ENCODE results near the gene MOB2. TPM values are rescaled to one million over a fixed set of nuclear protein-coding genes. Genes with fewer than 3 reads are reported as not detected.

The MOB2 gene
- polyA plus RNA-seq (2013) = 27.6 TPM

GRCh38 chr11:1486054-1486825 lies at the start of gene MOB2:
Gene MOB2 (minus strand): TSS chr11:1486779. CDS start chr11:1486556, 223 bp downstream.
- H3K4me1 ChIP-seq (ENCODE audit: control extremely low read depth in 1 of 4, control insufficient read depth in 4 of 4, insufficient read depth in 4 of 4, low read length in 3 of 4) = peaks cover 0 to 3% (median 0%) of the 10 kb centered on the region in 4 experiments
- H3K4me3 ChIP-seq (ENCODE audit: control insufficient read depth in 1 of 7, extremely low read depth in 1 of 7, insufficient read depth in 4 of 7, low read depth in 2 of 7, low read length in 6 of 7) = no peak within 1 kb of the TSS
- POLR2A ChIA-PET = no interaction called here
- peaks cover 0 to 2% (median 0%) of the 10 kb centered on the region in 4 experiments for H3K36me3 ChIP-seq (ENCODE audit: control insufficient read depth in 4 of 4, insufficient read depth in 4 of 4, low read length in 3 of 4)
- H3K27me3 ChIP-seq (replicated peaks in 2 of 5; ENCODE audit: control insufficient read depth in 4 of 5, insufficient read depth in 5 of 5, low read length in 4 of 5) = no peaks in the 10 kb centered on the region
- H3K9me3 ChIP-seq (ENCODE audit: control extremely low read depth in 1 of 5, control insufficient read depth in 4 of 5, insufficient read depth in 2 of 5, low read depth in 1 of 5, low read length in 4 of 5) = no peaks in the 10 kb centered on the region
- 81% methylated on average over 22 of the region's 31 CpGs for WGBS (ENCODE audit: insufficient coverage)
- CTCF ChIA-PET = no interaction called here
- H3K27ac ChIP-seq (ENCODE audit: insufficient read depth in 1 of 2, low read depth in 1 of 2, low read length in 2 of 2, poor library complexity in 1 of 2, severe bottlenecking in 2 of 2) = no peak within 1 kb of the TSS
- DNase-seq = peak in 2 of 3 donors; percentile 13 to 24

- Histone ChIP-seq H3K4me1 (ENCODE audit: control extremely low read depth in 1 of 4, control insufficient read depth in 4 of 4, insufficient read depth in 4 of 4, low read length in 3 of 4) (peaks cover 0 to 6% (median 6%) of the 10 kb centered on the region in 4 experiments), H3K27me3 (replicated peaks in 2 of 5; ENCODE audit: control insufficient read depth in 4 of 5, insufficient read depth in 5 of 5, low read length in 4 of 5) (peaks cover 0 to 5% (median under 1%) of the 10 kb centered on the region in 5 experiments), H3K27ac (ENCODE audit: insufficient read depth in 1 of 2, low read depth in 1 of 2, low read length in 2 of 2, poor library complexity in 1 of 2, severe bottlenecking in 2 of 2) (no peak overlapping the region), H3K36me3 (ENCODE audit: control insufficient read depth in 4 of 4, insufficient read depth in 4 of 4, low read length in 3 of 4) (peaks cover 2 to 28% (median 14%) of the 10 kb centered on the region in 4 experiments), H3K9me3 (ENCODE audit: control extremely low read depth in 1 of 5, control insufficient read depth in 4 of 5, insufficient read depth in 2 of 5, low read depth in 1 of 5, low read length in 4 of 5) (no peaks in the 10 kb centered on the region), H3K4me3 (ENCODE audit: control insufficient read depth in 1 of 7, extremely low read depth in 1 of 7, insufficient read depth in 4 of 7, low read depth in 2 of 7, low read length in 6 of 7) (no peak overlapping the region)
- 98% methylated on average over 8 of the region's 14 CpGs for WGBS (ENCODE audit: insufficient coverage)
- no peak for DNase-seq
- ChIA-PET CTCF (interaction anchor here (1.1 kb wide), 1 partner anchor 13 kb away, joined by 3 read pairs; no protein-coding TSS in a partner anchor), POLR2A (no interaction called here)
Measured at GRCh38 chr11:1534682-1535081, 48.1 kb upstream of the MOB2 start.

GRCh38 chr11:1534171-1534570 lies 47.6 kb upstream of the MOB2 start:
- no peaks in the 10 kb centered on the region for H3K9me3 ChIP-seq (ENCODE audit: control extremely low read depth in 1 of 5, control insufficient read depth in 4 of 5, insufficient read depth in 2 of 5, low read depth in 1 of 5, low read length in 4 of 5)
- POLR2A ChIA-PET = no interaction called here
- CTCF ChIA-PET = interaction anchor here (1.1 kb wide), 1 partner anchor 12 kb away, joined by 3 read pairs; no protein-coding TSS in a partner anchor
- H3K4me3 ChIP-seq (ENCODE audit: control insufficient read depth in 1 of 7, extremely low read depth in 1 of 7, insufficient read depth in 4 of 7, low read depth in 2 of 7, low read length in 6 of 7) = no peak overlapping the region
- peaks cover 0 to 6% (median 6%) of the 10 kb centered on the region in 4 experiments for H3K4me1 ChIP-seq (ENCODE audit: control extremely low read depth in 1 of 4, control insufficient read depth in 4 of 4, insufficient read depth in 4 of 4, low read length in 3 of 4)
- no peak overlapping the region for H3K27ac ChIP-seq (ENCODE audit: insufficient read depth in 1 of 2, low read depth in 1 of 2, low read length in 2 of 2, poor library complexity in 1 of 2, severe bottlenecking in 2 of 2)
- peaks cover 0 to 5% (median 0%) of the 10 kb centered on the region in 5 experiments for H3K27me3 ChIP-seq (replicated peaks in 2 of 5; ENCODE audit: control insufficient read depth in 4 of 5, insufficient read depth in 5 of 5, low read length in 4 of 5)
- no peak for DNase-seq
- WGBS (ENCODE audit: insufficient coverage) = 95% methylated on average over 6 of the region's 7 CpGs
- H3K36me3 ChIP-seq (ENCODE audit: control insufficient read depth in 4 of 4, insufficient read depth in 4 of 4, low read length in 3 of 4) = peaks cover 2 to 28% (median 14%) of the 10 kb centered on the region in 4 experiments

- no peak for DNase-seq
- peaks cover 0 to 6% (median 6%) of the 10 kb centered on the region in 4 experiments for H3K4me1 ChIP-seq (ENCODE audit: control extremely low read depth in 1 of 4, control insufficient read depth in 4 of 4, insufficient read depth in 4 of 4, low read length in 3 of 4)
- H3K4me3 ChIP-seq (ENCODE audit: control insufficient read depth in 1 of 7, extremely low read depth in 1 of 7, insufficient read depth in 4 of 7, low read depth in 2 of 7, low read length in 6 of 7) = no peak overlapping the region
- ChIA-PET POLR2A (no interaction called here), CTCF (interaction anchor here (1.3 kb wide), 1 partner anchor 17 kb away, joined by 3 read pairs; no protein-coding TSS in a partner anchor)
- H3K27me3 ChIP-seq (replicated peaks in 2 of 5; ENCODE audit: control insufficient read depth in 4 of 5, insufficient read depth in 5 of 5, low read length in 4 of 5) = peaks cover 0 to 3% (median 0%) of the 10 kb centered on the region in 5 experiments
- 82% methylated on average over 6 of the region's 10 CpGs for WGBS (ENCODE audit: insufficient coverage)
- H3K9me3 ChIP-seq (ENCODE audit: control extremely low read depth in 1 of 5, control insufficient read depth in 4 of 5, insufficient read depth in 2 of 5, low read depth in 1 of 5, low read length in 4 of 5) = no peaks in the 10 kb centered on the region
- H3K36me3 ChIP-seq (ENCODE audit: control insufficient read depth in 4 of 4, insufficient read depth in 4 of 4, low read length in 3 of 4) = peaks cover 2 to 28% (median 14%) of the 10 kb centered on the region in 4 experiments
- no peak overlapping the region for H3K27ac ChIP-seq (ENCODE audit: insufficient read depth in 1 of 2, low read depth in 1 of 2, low read length in 2 of 2, poor library complexity in 1 of 2, severe bottlenecking in 2 of 2)
Measured at GRCh38 chr11:1533342-1533725, 46.8 kb upstream of the MOB2 start.

GRCh38 chr11:1532606-1533341 lies 46.2 kb upstream of the MOB2 start:
- Histone ChIP-seq H3K36me3 (ENCODE audit: control insufficient read depth in 4 of 4, insufficient read depth in 4 of 4, low read length in 3 of 4) (peaks cover 2 to 28% (median 14%) of the 10 kb centered on the region in 4 experiments), H3K27ac (ENCODE audit: insufficient read depth in 1 of 2, low read depth in 1 of 2, low read length in 2 of 2, poor library complexity in 1 of 2, severe bottlenecking in 2 of 2) (no peak overlapping the region), H3K4me3 (ENCODE audit: control insufficient read depth in 1 of 7, extremely low read depth in 1 of 7, insufficient read depth in 4 of 7, low read depth in 2 of 7, low read length in 6 of 7) (no peak overlapping the region), H3K4me1 (ENCODE audit: control extremely low read depth in 1 of 4, control insufficient read depth in 4 of 4, insufficient read depth in 4 of 4, low read length in 3 of 4) (peaks cover 0 to 6% (median 6%) of the 10 kb centered on the region in 4 experiments), H3K9me3 (ENCODE audit: control extremely low read depth in 1 of 5, control insufficient read depth in 4 of 5, insufficient read depth in 2 of 5, low read depth in 1 of 5, low read length in 4 of 5) (no peaks in the 10 kb centered on the region), H3K27me3 (replicated peaks in 2 of 5; ENCODE audit: control insufficient read depth in 4 of 5, insufficient read depth in 5 of 5, low read length in 4 of 5) (no peaks in the 10 kb centered on the region)
- CTCF ChIA-PET = interaction anchor here (1.0 to 1.9 kb wide), 3 partner anchors 10 to 18 kb away, joined by 3 to 7 read pairs (median 5); no protein-coding TSS in a partner anchor
- POLR2A ChIA-PET = no interaction called here
- no peak for DNase-seq
- 92% methylated on average over 15 of the region's 20 CpGs for WGBS (ENCODE audit: insufficient coverage)

DNA sequence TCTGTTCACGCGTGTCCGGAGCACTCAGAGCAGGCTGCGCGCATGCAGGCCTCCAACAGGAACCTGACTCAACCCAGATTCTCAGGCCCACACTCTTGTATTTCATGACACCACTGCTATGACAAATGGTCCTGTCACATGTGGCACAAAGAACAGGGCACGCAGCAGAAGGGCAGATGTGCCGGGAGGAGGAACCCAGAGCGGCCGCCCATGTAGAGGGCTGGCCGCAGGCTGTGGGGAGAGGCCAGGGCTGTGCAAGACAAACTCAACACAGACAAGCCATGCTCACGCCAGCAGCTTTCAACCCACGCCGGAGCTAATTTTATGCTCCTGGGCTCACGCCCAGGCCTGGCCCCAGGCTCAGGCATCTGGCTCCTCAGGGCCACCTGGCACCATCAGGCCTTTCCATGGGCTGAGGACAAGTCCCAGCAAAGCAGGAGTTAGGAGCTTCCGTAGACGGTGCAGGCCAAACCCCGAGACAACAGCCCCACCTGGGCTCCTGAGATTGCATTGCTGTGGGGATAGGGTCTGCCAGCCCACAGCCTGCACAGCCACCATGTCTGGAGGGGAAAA lies 45.5 kb upstream of the MOB2 start:
- Histone ChIP-seq H3K4me3 (ENCODE audit: control insufficient read depth in 1 of 7, extremely low read depth in 1 of 7, insufficient read depth in 4 of 7, low read depth in 2 of 7, low read length in 6 of 7) (no peak overlapping the region), H3K27me3 (replicated peaks in 2 of 5; ENCODE audit: control insufficient read depth in 4 of 5, insufficient read depth in 5 of 5, low read length in 4 of 5) (no peaks in the 10 kb centered on the region), H3K36me3 (ENCODE audit: control insufficient read depth in 4 of 4, insufficient read depth in 4 of 4, low read length in 3 of 4) (peaks cover 0 to 28% (median 12%) of the 10 kb centered on the region in 4 experiments), H3K27ac (ENCODE audit: insufficient read depth in 1 of 2, low read depth in 1 of 2, low read length in 2 of 2, poor library complexity in 1 of 2, severe bottlenecking in 2 of 2) (no peak overlapping the region), H3K4me1 (ENCODE audit: control extremely low read depth in 1 of 4, control insufficient read depth in 4 of 4, insufficient read depth in 4 of 4, low read length in 3 of 4) (peaks cover 0 to 6% (median 6%) of the 10 kb centered on the region in 4 experiments), H3K9me3 (ENCODE audit: control extremely low read depth in 1 of 5, control insufficient read depth in 4 of 5, insufficient read depth in 2 of 5, low read depth in 1 of 5, low read length in 4 of 5) (no peaks in the 10 kb centered on the region)
- POLR2A ChIA-PET = no interaction called here
- CTCF ChIA-PET = interaction anchor here (1.0 to 1.9 kb wide), 3 partner anchors 9 to 17 kb away, joined by 3 to 7 read pairs (median 5); no protein-coding TSS in a partner anchor
- WGBS (ENCODE audit: insufficient coverage) = over 99% methylated on average over 17 of the region's 17 CpGs
- no peak for DNase-seq
